ENCODE measurements around the gene DPCD. TPM values are rescaled to one million over a fixed set of nuclear protein-coding genes. Genes with fewer than 3 reads are reported as not detected.
A peak's percentile ranks its signal among the peaks of the same experiment; 100 is the strongest.
"Not testable (repeated sequence)": the region's sequence is repeated elsewhere in the genome, so short reads cannot be mapped to it uniquely, and the experiment has no call there.

The DPCD gene
- total RNA-seq, 5 donors from 2014 or later (not counting 1 experiment from before 2014, with no cell fraction given) = 0.35 to 1.2 (median 0.97) TPM; not detected in 1

DNA sequence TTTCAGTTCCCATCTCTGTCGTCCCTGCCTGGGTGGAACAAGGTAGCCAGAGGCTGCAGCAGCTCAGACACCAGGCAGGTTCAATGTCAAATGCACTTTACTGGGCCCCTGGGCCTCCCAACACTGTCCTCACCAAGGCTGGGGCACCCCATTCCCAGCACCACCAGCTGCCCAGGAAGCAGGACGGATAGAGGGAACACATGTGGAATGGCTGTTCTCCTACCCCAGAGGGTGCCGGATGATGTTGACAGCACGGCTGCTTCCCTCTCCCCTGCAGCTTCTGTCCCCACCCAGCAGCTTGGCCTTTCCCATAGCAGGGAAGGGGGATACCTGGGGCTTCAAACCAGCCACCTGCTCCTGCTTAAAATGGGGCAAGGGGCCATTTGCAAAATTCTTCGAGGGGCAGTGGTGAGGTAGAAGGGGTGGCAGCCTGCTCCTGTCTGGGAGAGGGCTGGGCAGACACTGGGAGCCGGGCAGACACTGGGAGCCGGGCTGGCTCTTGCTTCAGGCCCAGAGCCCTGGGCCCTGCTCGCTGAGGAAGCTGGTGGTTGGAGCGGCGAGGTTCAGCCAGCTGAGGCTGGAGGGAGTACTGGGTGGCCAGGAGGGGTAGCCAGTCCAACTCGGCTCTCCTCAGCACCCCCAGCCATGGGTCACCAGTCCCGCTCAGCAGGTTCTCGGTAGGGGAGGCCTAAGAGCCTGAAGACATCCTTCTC is 9.2 kb upstream of the DPCD start:
- peaks cover 6 to 45% of the 10 kb centered on the region in 2 donors for H3K36me3 ChIP-seq (ENCODE audit: control insufficient read depth in 2 of 2, extremely low read depth in 1 of 2, insufficient read depth in 1 of 2, low read length in 1 of 2)
- no peaks in the 10 kb centered on the region for H3K4me1 ChIP-seq (ENCODE audit: control insufficient read depth in 1 of 2, extremely low read depth in 1 of 2, insufficient read depth in 2 of 2, low read length in 2 of 2)
- no peak overlapping the region for H3K4me3 Mint-ChIP-seq
- peaks cover 22% of the 10 kb centered on the region for H3K36me3 Mint-ChIP-seq
- peaks cover 0 to 6% (median 0%) of the 10 kb centered on the region in 3 donors for H3K4me1 Mint-ChIP-seq
- ATAC-seq (replicated peaks in 1 of 4) (no peak), DNase-seq (no peak)
- no peaks in the 10 kb centered on the region for H3K27me3 ChIP-seq (replicated peaks in 1 of 2; ENCODE audit: control insufficient read depth in 2 of 2, extremely low read depth in 1 of 2, insufficient read depth in 2 of 2, low read length in 1 of 2)
- 90% methylated on average over 12 of the region's 13 CpGs for WGBS (ENCODE audit: insufficient coverage)
- no peak overlapping the region for H3K4me3 ChIP-seq (ENCODE audit: control insufficient read depth in 1 of 2, extremely low read depth in 1 of 2, low read length in 1 of 2)
- no peaks in the 10 kb centered on the region for H3K9me3 ChIP-seq
- no peaks in the 10 kb centered on the region for H3K9me3 Mint-ChIP-seq
- H3K27me3 Mint-ChIP-seq = no peaks in the 10 kb centered on the region
- no peak overlapping the region for H3K27ac ChIP-seq (ENCODE audit: low read length)
- H3K27ac Mint-ChIP-seq = no peak overlapping the region
- CTCF ChIA-PET = no interaction called here
- POLR2A ChIA-PET = no interaction called here

DNA sequence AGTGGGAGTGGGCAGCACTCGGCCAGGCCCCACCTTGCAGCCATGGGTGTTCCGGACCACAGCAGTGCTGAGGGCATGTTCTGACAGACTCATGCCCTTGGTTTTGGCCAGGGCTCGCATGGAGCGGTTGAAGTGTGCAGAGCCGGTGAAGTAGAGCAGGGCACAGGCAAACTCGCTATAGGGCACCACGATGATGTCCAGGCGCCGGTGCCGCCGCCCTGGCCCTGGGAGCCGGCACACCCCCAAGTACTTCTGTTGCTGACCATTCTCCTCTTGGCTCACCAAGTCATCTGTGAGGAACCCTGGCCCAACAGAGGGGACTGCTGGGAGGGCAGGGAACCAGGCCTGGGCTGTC is 8.6 kb upstream of the DPCD start:
- H3K4me1 Mint-ChIP-seq = peaks cover 0 to 9% (median 0%) of the 10 kb centered on the region in 3 donors
- ChIA-PET CTCF (interaction anchor here in 1 of 2 donors (0.6 kb wide), 1 partner anchor 34 kb away, joined by 4 read pairs; no protein-coding TSS in a partner anchor), POLR2A (no interaction called here)
- H3K27me3 Mint-ChIP-seq = no peaks in the 10 kb centered on the region
- no peak overlapping the region for H3K27ac ChIP-seq (ENCODE audit: low read length)
- H3K27me3 ChIP-seq (replicated peaks in 1 of 2; ENCODE audit: control insufficient read depth in 2 of 2, extremely low read depth in 1 of 2, insufficient read depth in 2 of 2, low read length in 1 of 2) = no peaks in the 10 kb centered on the region
- H3K36me3 ChIP-seq (ENCODE audit: control insufficient read depth in 2 of 2, extremely low read depth in 1 of 2, insufficient read depth in 1 of 2, low read length in 1 of 2) = peaks cover 8 to 46% of the 10 kb centered on the region in 2 donors
- ATAC-seq (replicated peaks in 1 of 4) (no peak), DNase-seq (no peak)
- H3K27ac Mint-ChIP-seq = no peak overlapping the region
- H3K4me3 ChIP-seq (ENCODE audit: control insufficient read depth in 1 of 2, extremely low read depth in 1 of 2, low read length in 1 of 2) = no peak overlapping the region
- 93% methylated on average over 10 of the region's 12 CpGs for WGBS (ENCODE audit: insufficient coverage)
- H3K4me1 ChIP-seq (ENCODE audit: control insufficient read depth in 1 of 2, extremely low read depth in 1 of 2, insufficient read depth in 2 of 2, low read length in 2 of 2) = no peaks in the 10 kb centered on the region
- no peak overlapping the region for H3K4me3 Mint-ChIP-seq
- no peaks in the 10 kb centered on the region for H3K9me3 ChIP-seq
- H3K36me3 Mint-ChIP-seq = peaks cover 27% of the 10 kb centered on the region
- no peaks in the 10 kb centered on the region for H3K9me3 Mint-ChIP-seq

DNA sequence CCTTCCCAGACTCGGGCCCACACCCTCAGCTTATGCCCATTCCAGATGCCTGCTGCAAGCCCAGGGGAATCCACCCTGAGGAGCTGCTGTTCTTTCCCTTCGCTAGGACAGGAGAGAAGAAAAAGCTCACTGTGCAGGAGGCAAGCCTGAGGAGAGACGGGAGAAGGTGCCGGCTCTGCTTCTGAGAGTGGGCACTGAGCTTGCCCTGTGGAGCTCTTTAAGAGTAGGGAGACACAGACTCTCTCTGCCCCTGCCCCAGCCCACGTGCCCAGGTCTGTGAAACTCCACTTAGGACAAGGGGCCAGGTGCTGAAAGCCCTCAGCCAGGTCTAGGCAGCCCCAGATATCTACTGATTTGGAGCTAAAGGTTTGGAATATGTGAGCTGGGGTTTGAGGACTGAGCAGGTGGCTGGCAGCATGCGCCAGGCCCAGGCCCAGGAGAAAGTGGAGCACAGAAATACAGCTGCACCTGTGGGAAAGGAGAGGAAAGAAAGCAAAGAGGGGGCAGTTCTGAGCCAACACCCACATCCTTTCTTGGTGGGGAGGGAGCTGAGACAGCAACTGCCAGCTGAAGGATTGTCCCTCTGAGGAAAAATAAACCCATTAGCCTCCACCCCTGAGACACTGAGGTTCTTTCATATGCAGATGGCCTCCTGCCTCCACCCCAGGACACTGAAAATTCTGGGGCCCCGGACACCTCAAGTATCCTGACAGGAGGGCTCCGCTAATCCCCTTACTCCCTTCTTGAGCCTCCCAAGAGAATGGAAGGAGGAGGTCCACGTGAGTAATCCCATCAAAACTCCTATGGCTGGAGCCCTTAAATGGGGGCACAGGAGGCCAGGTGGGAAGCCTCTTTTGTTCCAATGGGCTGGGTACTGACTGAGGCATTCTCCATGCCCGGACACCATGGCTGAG is 7.4 kb upstream of the DPCD start:
- ChIA-PET CTCF (interaction anchor here in 1 of 2 donors (0.8 kb wide), 1 partner anchor 39 kb away, joined by 3 read pairs; no protein-coding TSS in a partner anchor), POLR2A (no interaction called here)
- Histone ChIP-seq H3K4me3 (ENCODE audit: control insufficient read depth in 1 of 2, extremely low read depth in 1 of 2, low read length in 1 of 2) (no peak overlapping the region), H3K9me3 (no peaks in the 10 kb centered on the region), H3K27me3 (replicated peaks in 1 of 2; ENCODE audit: control insufficient read depth in 2 of 2, extremely low read depth in 1 of 2, insufficient read depth in 2 of 2, low read length in 1 of 2) (no peaks in the 10 kb centered on the region), H3K4me1 (ENCODE audit: control insufficient read depth in 1 of 2, extremely low read depth in 1 of 2, insufficient read depth in 2 of 2, low read length in 2 of 2) (no peaks in the 10 kb centered on the region), H3K36me3 (ENCODE audit: control insufficient read depth in 2 of 2, extremely low read depth in 1 of 2, insufficient read depth in 1 of 2, low read length in 1 of 2) (peaks cover 8 to 56% of the 10 kb centered on the region in 2 donors), H3K27ac (ENCODE audit: low read length) (no peak overlapping the region)
- H3K4me3 Mint-ChIP-seq = no peak overlapping the region
- peaks cover 33% of the 10 kb centered on the region for H3K36me3 Mint-ChIP-seq
- no peak for DNase-seq
- H3K4me1 Mint-ChIP-seq = peaks cover 3 to 15% (median 5%) of the 10 kb centered on the region in 3 donors
- H3K9me3 Mint-ChIP-seq = no peaks in the 10 kb centered on the region
- 87% methylated on average over 6 of the region's 10 CpGs for WGBS (ENCODE audit: insufficient coverage)
- no peak overlapping the region for H3K27ac Mint-ChIP-seq
- no peaks in the 10 kb centered on the region for H3K27me3 Mint-ChIP-seq
- no peak for ATAC-seq (replicated peaks in 1 of 4)

DNA sequence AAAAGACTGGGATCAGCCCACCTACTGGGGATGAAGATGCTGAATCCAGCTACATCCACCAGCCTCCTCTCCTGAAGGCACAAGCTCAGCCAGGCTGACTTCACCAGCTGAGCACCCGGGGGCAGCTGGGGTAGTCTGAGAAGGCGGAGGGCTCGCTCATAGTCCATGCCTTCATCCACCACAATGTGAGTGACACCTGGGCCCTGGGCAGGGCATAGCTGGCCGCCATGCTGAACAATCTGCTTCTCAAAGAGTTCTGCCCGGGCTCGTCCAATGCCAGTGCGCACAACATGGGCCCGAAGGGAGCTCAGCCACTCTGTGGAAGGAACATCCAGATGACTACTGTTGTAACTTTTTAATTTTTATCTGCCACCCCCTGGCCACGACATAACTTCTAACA is 2.3 kb upstream of the DPCD start:
- H3K36me3 ChIP-seq (ENCODE audit: control insufficient read depth in 2 of 2, extremely low read depth in 1 of 2, insufficient read depth in 1 of 2, low read length in 1 of 2) = peaks cover 2 to 34% of the 10 kb centered on the region in 2 donors
- WGBS (ENCODE audit: insufficient coverage) = 96% methylated on average over 9 of the region's 9 CpGs
- peaks cover 21% of the 10 kb centered on the region for H3K36me3 Mint-ChIP-seq
- H3K27ac ChIP-seq (ENCODE audit: low read length) = no peak overlapping the region
- CTCF ChIA-PET = no interaction called here
- H3K4me3 ChIP-seq (ENCODE audit: control insufficient read depth in 1 of 2, extremely low read depth in 1 of 2, low read length in 1 of 2) = no peak overlapping the region
- no peak for ATAC-seq (replicated peaks in 1 of 4)
- H3K4me1 Mint-ChIP-seq = peaks cover 25 to 40% (median 29%) of the 10 kb centered on the region in 3 donors
- H3K4me3 Mint-ChIP-seq = peak overlapping the region in 2 of 3 donors; percentile 18 to 39
- no peaks in the 10 kb centered on the region for H3K9me3 Mint-ChIP-seq
- no peaks in the 10 kb centered on the region for H3K9me3 ChIP-seq
- H3K27ac Mint-ChIP-seq = no peak overlapping the region
- no peaks in the 10 kb centered on the region for H3K27me3 ChIP-seq (replicated peaks in 1 of 2; ENCODE audit: control insufficient read depth in 2 of 2, extremely low read depth in 1 of 2, insufficient read depth in 2 of 2, low read length in 1 of 2)
- H3K27me3 Mint-ChIP-seq = no peaks in the 10 kb centered on the region
- peaks cover 3 to 20% of the 10 kb centered on the region in 2 experiments for H3K4me1 ChIP-seq (ENCODE audit: control insufficient read depth in 1 of 2, extremely low read depth in 1 of 2, insufficient read depth in 2 of 2, low read length in 2 of 2)
- DNase-seq = no peak
- POLR2A ChIA-PET = interaction anchor here in 1 of 2 donors (0.6 kb wide), 1 partner anchor 10 kb away, joined by 10 read pairs; no protein-coding TSS in a partner anchor

DNA sequence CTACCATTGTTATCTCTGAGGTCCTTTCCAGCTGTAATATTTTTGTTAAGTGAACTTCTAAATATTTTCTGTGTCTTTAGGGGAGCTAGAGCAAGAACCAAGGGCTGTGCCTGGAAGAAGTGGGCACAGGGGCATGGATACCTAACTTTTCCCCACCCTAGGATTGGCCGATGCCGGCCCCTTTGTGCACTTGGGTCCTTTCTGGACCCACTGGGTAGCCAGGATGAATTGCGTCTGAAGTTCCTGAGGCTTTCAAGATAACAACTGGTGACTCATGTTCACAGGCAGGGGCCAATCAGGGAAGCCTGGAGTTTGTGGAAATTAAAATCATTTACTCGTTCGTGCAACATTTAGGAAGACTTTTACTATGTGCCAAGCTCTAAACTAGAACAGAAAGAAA is 758 bp downstream of the DPCD start:
- Histone ChIP-seq H3K27ac (ENCODE audit: low read length) (no peak overlapping the region), H3K4me3 (ENCODE audit: control insufficient read depth in 1 of 2, extremely low read depth in 1 of 2, low read length in 1 of 2) (peak overlapping the region; percentile 95 to 97), H3K27me3 (replicated peaks in 1 of 2; ENCODE audit: control insufficient read depth in 2 of 2, extremely low read depth in 1 of 2, insufficient read depth in 2 of 2, low read length in 1 of 2) (peaks cover 0 to 3% of the 10 kb centered on the region in 2 experiments), H3K9me3 (no peaks in the 10 kb centered on the region), H3K36me3 (ENCODE audit: control insufficient read depth in 2 of 2, extremely low read depth in 1 of 2, insufficient read depth in 1 of 2, low read length in 1 of 2) (peaks cover 2 to 12% of the 10 kb centered on the region in 2 donors), H3K4me1 (ENCODE audit: control insufficient read depth in 1 of 2, extremely low read depth in 1 of 2, insufficient read depth in 2 of 2, low read length in 2 of 2) (peaks cover 3 to 20% of the 10 kb centered on the region in 2 experiments)
- Mint-ChIP-seq H3K9me3 (no peaks in the 10 kb centered on the region), H3K36me3 (peaks cover 12% of the 10 kb centered on the region), H3K4me3 (peak overlapping the region; percentile 92 to 94 (median 93)), H3K27ac (no peak overlapping the region), H3K27me3 (peaks cover 0 to 2% of the 10 kb centered on the region in 2 donors), H3K4me1 (peaks cover 25 to 40% (median 29%) of the 10 kb centered on the region in 3 donors)
- POLR2A ChIA-PET = no interaction called here
- CTCF ChIA-PET = no interaction called here
- WGBS (ENCODE audit: insufficient coverage) = 100% methylated on average over 4 of the region's 5 CpGs
- no peak for DNase-seq
- no peak for ATAC-seq (replicated peaks in 1 of 4)

DNA sequence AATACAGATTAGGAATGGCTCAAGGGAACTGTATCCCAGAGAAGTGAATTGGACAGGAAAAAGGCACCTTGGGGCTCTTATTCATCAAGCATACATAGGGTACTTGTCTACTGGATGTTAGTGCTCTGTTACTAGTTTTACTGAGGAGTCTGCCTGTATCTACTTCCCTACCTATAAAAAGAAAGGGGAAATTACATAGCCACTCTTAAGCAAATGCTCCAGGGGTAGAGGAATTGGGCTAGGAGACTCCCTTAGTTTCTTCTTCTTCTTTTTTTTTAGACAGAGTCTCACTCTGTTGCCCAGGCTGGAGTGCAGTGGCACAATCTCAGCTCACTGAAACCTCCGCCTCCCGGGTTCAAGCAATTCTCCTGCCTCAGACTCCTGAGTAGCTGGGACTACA is 5.2 kb downstream of the DPCD start:
- POLR2A ChIA-PET; H3K4me3 ChIP-seq (ENCODE audit: control insufficient read depth in 1 of 2, extremely low read depth in 1 of 2, low read length in 1 of 2); ATAC-seq (replicated peaks in 1 of 4); H3K4me1 ChIP-seq (ENCODE audit: control insufficient read depth in 1 of 2, extremely low read depth in 1 of 2, insufficient read depth in 2 of 2, low read length in 2 of 2); H3K27ac Mint-ChIP-seq; H3K27me3 Mint-ChIP-seq; H3K27ac ChIP-seq (ENCODE audit: low read length); H3K9me3 Mint-ChIP-seq; H3K4me1 Mint-ChIP-seq; H3K27me3 ChIP-seq (replicated peaks in 1 of 2; ENCODE audit: control insufficient read depth in 2 of 2, extremely low read depth in 1 of 2, insufficient read depth in 2 of 2, low read length in 1 of 2); H3K36me3 ChIP-seq (ENCODE audit: control insufficient read depth in 2 of 2, extremely low read depth in 1 of 2, insufficient read depth in 1 of 2, low read length in 1 of 2); H3K36me3 Mint-ChIP-seq; H3K9me3 ChIP-seq; H3K4me3 Mint-ChIP-seq; DNase-seq: not testable (repeated sequence)
- CTCF ChIA-PET = interaction anchor here in 1 of 2 donors (0.6 kb wide), 1 partner anchor 870 kb away, joined by 3 read pairs; no protein-coding TSS in a partner anchor
- WGBS (ENCODE audit: insufficient coverage) = no CpG with 5 or more reads among the region's 2 CpGs

Data from T-cell (primary cell).